Measurements from ENCODE around the gene TRANK1.

Gene TRANK1

GRCh38 chr3:36875397-36875796 lies 69.5 kb downstream of the TRANK1 start:
- Histone ChIP-seq H3K4me1 (ENCODE audit: insufficient read depth, low read length) (no peaks in the 10 kb centered on the region), H3K36me3 (ENCODE audit: insufficient read depth, low read length) (no peaks in the 10 kb centered on the region), H3K9me3 (ENCODE audit: control insufficient read depth, insufficient read depth, low read length) (no peaks in the 10 kb centered on the region), H3K9ac (ENCODE audit: low read depth, low read length) (no peak overlapping the region)

- Histone ChIP-seq H3K4me1 (ENCODE audit: insufficient read depth, low read length) (no peaks in the 10 kb centered on the region), H3K9ac (ENCODE audit: low read depth, low read length) (no peak overlapping the region), H3K36me3 (ENCODE audit: insufficient read depth, low read length) (no peaks in the 10 kb centered on the region), H3K9me3 (ENCODE audit: control insufficient read depth, insufficient read depth, low read length) (no peaks in the 10 kb centered on the region)
These were observed 70.4 kb downstream of the TRANK1 start for GRCh38 chr3:36874424-36874823.

GRCh38 chr3:36871379-36872126 lies 73.3 kb downstream of the TRANK1 start:
- peaks cover 10% of the 10 kb centered on the region; the same call in 1 of the 2 replicates for H3K4me1 ChIP-seq (ENCODE audit: insufficient read depth, low read length)
- no peaks in the 10 kb centered on the region for H3K9me3 ChIP-seq (ENCODE audit: control insufficient read depth, insufficient read depth, low read length)
- no peaks in the 10 kb centered on the region for H3K36me3 ChIP-seq (ENCODE audit: insufficient read depth, low read length)
- no peak overlapping the region for H3K9ac ChIP-seq (ENCODE audit: low read depth, low read length)

GRCh38 chr3:36868614-36869436 lies 76.0 kb downstream of the TRANK1 start:
- H3K36me3 ChIP-seq (ENCODE audit: insufficient read depth, low read length) = no peaks in the 10 kb centered on the region
- H3K4me1 ChIP-seq (ENCODE audit: insufficient read depth, low read length) = peaks cover 12% of the 10 kb centered on the region; the same call in 1 of the 2 replicates
- no peaks in the 10 kb centered on the region for H3K9me3 ChIP-seq (ENCODE audit: control insufficient read depth, insufficient read depth, low read length)
- no peak overlapping the region for H3K9ac ChIP-seq (ENCODE audit: low read depth, low read length)

GRCh38 chr3:36867810-36868209 lies 77.0 kb downstream of the TRANK1 start:
- Histone ChIP-seq H3K4me1 (ENCODE audit: insufficient read depth, low read length) (peaks cover 12% of the 10 kb centered on the region; the same call in 1 of the 2 replicates), H3K36me3 (ENCODE audit: insufficient read depth, low read length) (no peaks in the 10 kb centered on the region), H3K9ac (ENCODE audit: low read depth, low read length) (no peak overlapping the region), H3K9me3 (ENCODE audit: control insufficient read depth, insufficient read depth, low read length) (no peaks in the 10 kb centered on the region)

GRCh38 chr3:36866368-36866767 lies 78.5 kb downstream of the TRANK1 start:
- no peaks in the 10 kb centered on the region for H3K9me3 ChIP-seq (ENCODE audit: control insufficient read depth, insufficient read depth, low read length)
- no peaks in the 10 kb centered on the region for H3K36me3 ChIP-seq (ENCODE audit: insufficient read depth, low read length)
- H3K4me1 ChIP-seq (ENCODE audit: insufficient read depth, low read length) = peaks cover 12% of the 10 kb centered on the region; the same call in 1 of the 2 replicates
- H3K9ac ChIP-seq (ENCODE audit: low read depth, low read length) = no peak overlapping the region

GRCh38 chr3:36864180-36865053 lies 80.4 kb downstream of the TRANK1 start:
- Histone ChIP-seq H3K36me3 (ENCODE audit: insufficient read depth, low read length) (no peaks in the 10 kb centered on the region), H3K9ac (ENCODE audit: low read depth, low read length) (no peak overlapping the region), H3K4me1 (ENCODE audit: insufficient read depth, low read length) (peaks cover 12% of the 10 kb centered on the region; the same call in 1 of the 2 replicates), H3K9me3 (ENCODE audit: control insufficient read depth, insufficient read depth, low read length) (no peaks in the 10 kb centered on the region)

- no peaks in the 10 kb centered on the region for H3K36me3 ChIP-seq (ENCODE audit: insufficient read depth, low read length)
- no peaks in the 10 kb centered on the region for H3K9me3 ChIP-seq (ENCODE audit: control insufficient read depth, insufficient read depth, low read length)
- H3K4me1 ChIP-seq (ENCODE audit: insufficient read depth, low read length) = peaks cover 9% of the 10 kb centered on the region; the same call in 1 of the 2 replicates
- H3K9ac ChIP-seq (ENCODE audit: low read depth, low read length) = no peak overlapping the region
These were observed 82.6 kb downstream of the TRANK1 start for GRCh38 chr3:36862076-36862755.

GRCh38 chr3:36859494-36859893 lies 85.4 kb downstream of the TRANK1 start:
- no peaks in the 10 kb centered on the region for H3K4me1 ChIP-seq (ENCODE audit: insufficient read depth, low read length)
- no peaks in the 10 kb centered on the region for H3K36me3 ChIP-seq (ENCODE audit: insufficient read depth, low read length)
- no peak overlapping the region for H3K9ac ChIP-seq (ENCODE audit: low read depth, low read length)
- no peaks in the 10 kb centered on the region for H3K9me3 ChIP-seq (ENCODE audit: control insufficient read depth, insufficient read depth, low read length)

GRCh38 chr3:36852071-36852470 lies 92.8 kb downstream of the TRANK1 start:
- Histone ChIP-seq H3K9ac (ENCODE audit: low read depth, low read length) (no peak overlapping the region), H3K4me1 (ENCODE audit: insufficient read depth, low read length) (no peaks in the 10 kb centered on the region), H3K9me3 (ENCODE audit: control insufficient read depth, insufficient read depth, low read length) (no peaks in the 10 kb centered on the region), H3K36me3 (ENCODE audit: insufficient read depth, low read length) (no peaks in the 10 kb centered on the region)

- Histone ChIP-seq H3K9me3 (ENCODE audit: control insufficient read depth, insufficient read depth, low read length) (no peaks in the 10 kb centered on the region), H3K9ac (ENCODE audit: low read depth, low read length) (no peak overlapping the region), H3K4me1 (ENCODE audit: insufficient read depth, low read length) (no peaks in the 10 kb centered on the region), H3K36me3 (ENCODE audit: insufficient read depth, low read length) (no peaks in the 10 kb centered on the region)
These were observed 94.1 kb downstream of the TRANK1 start for GRCh38 chr3:36850743-36851142.

GRCh38 chr3:36846406-36846805 lies 98.4 kb downstream of the TRANK1 start:
- no peaks in the 10 kb centered on the region; the same call in 1 of the 2 replicates for H3K9me3 ChIP-seq (ENCODE audit: control insufficient read depth, insufficient read depth, low read length)
- H3K9ac ChIP-seq (ENCODE audit: low read depth, low read length) = no peak overlapping the region
- H3K36me3 ChIP-seq (ENCODE audit: insufficient read depth, low read length) = no peaks in the 10 kb centered on the region
- no peaks in the 10 kb centered on the region for H3K4me1 ChIP-seq (ENCODE audit: insufficient read depth, low read length)

- no peak overlapping the region for H3K9ac ChIP-seq (ENCODE audit: low read depth, low read length)
- H3K9me3 ChIP-seq (ENCODE audit: control insufficient read depth, insufficient read depth, low read length) = no peaks in the 10 kb centered on the region; the same call in 1 of the 2 replicates
- H3K36me3 ChIP-seq (ENCODE audit: insufficient read depth, low read length) = no peaks in the 10 kb centered on the region
- no peaks in the 10 kb centered on the region for H3K4me1 ChIP-seq (ENCODE audit: insufficient read depth, low read length)
These were observed 101.5 kb downstream of the TRANK1 start for GRCh38 chr3:36843065-36844051.
